Muscle layer of colon (tissue), 2 donors: ENCODE data around the gene TTC14.
"Not testable (repeated sequence)": the region's sequence is repeated elsewhere in the genome, so short reads cannot be mapped to it uniquely, and the experiment has no call there.

Source experiments
- H3K27ac ChIP-seq: one replicate; pipeline ENCODE4 v1.7.0; 2013; ENCODE audit warnings: low read depth, mild to moderate bottlenecking, low read length, moderate library complexity
- H3K27me3 ChIP-seq, 2 donors: one replicate each; pipeline ENCODE4 v1.7.0; 2013; ENCODE audit warnings: low read length in 2 of 2, mild to moderate bottlenecking in 2 of 2; ENCODE audit not compliant: insufficient read depth in 2 of 2, control insufficient read depth in 1 of 2
- H3K36me3 ChIP-seq: one replicate; pipeline ENCODE4 v1.7.0; 2013; ENCODE audit warnings: mild to moderate bottlenecking, low read length; ENCODE audit not compliant: insufficient read depth
- H3K4me1 ChIP-seq: one replicate; pipeline ENCODE4 v1.7.0; 2013; ENCODE audit warnings: mild to moderate bottlenecking, low read length; ENCODE audit not compliant: insufficient read depth
- H3K4me3 ChIP-seq, 2 donors: one replicate each; pipeline ENCODE4 v1.7.0; 2013; ENCODE audit warnings: low read length in 2 of 2, low read depth in 1 of 2, mild to moderate bottlenecking in 1 of 2, moderate library complexity in 1 of 2
- H3K9ac ChIP-seq: one replicate; pipeline ENCODE4 v1.7.0; 2013; ENCODE audit warnings: low read length
- H3K9me3 ChIP-seq: one replicate; pipeline ENCODE4 v1.7.0; 2013; ENCODE audit warnings: mild to moderate bottlenecking, low read length
- donor health status: abdominal sarcoma.
- donor health status: Adenocarcinoma of cecum.

TTC14 gene

GRCh38 chr3:180601688-180602666 lies at the start of gene TTC14:
TTC14 (plus strand) TSS chr3:180602163; CDS start chr3:180602262, 99 bp downstream.
- H3K4me1 ChIP-seq, result peaks cover 12% of the 10 kb centered on the region
- H3K9ac ChIP-seq, result peak within 1 kb of the TSS; percentile 66
- H3K36me3 ChIP-seq, result peaks cover 29% of the 10 kb centered on the region
- no peaks in the 10 kb centered on the region for H3K27me3 ChIP-seq
- H3K4me3 ChIP-seq, result peak within 1 kb of the TSS; percentile 94 to 99
- H3K9me3 ChIP-seq, result no peaks in the 10 kb centered on the region
- peak within 1 kb of the TSS; percentile 70 for H3K27ac ChIP-seq

DNA sequence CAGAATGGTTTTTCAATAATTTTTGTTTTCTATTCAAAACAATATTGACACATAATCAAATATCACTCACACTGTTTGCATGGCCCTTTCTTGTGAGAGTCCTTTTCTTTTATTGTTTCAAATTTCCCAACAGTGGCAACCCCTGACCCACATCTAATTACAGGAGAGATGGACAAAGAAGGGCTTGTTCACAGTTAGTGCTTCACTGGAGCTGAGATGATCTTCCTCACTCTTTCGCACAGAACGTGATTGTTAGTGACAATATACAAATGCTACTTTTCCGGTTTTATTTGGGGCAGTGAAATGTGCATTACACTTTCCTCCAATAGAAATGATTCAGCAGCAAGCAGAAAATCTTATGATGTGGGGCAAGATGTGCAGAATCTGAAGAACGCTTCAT lies 38.6 kb upstream of the TTC14 start:
- Histone ChIP-seq H3K4me3 (no peak overlapping the region), H3K27ac (no peak overlapping the region), H3K4me1 (no peaks in the 10 kb centered on the region), H3K27me3 (no peaks in the 10 kb centered on the region), H3K36me3 (no peaks in the 10 kb centered on the region), H3K9ac (no peak overlapping the region), H3K9me3 (no peaks in the 10 kb centered on the region)

- Histone ChIP-seq H3K27me3 (no peaks in the 10 kb centered on the region), H3K4me1 (no peaks in the 10 kb centered on the region), H3K27ac (no peak overlapping the region), H3K4me3 (no peak overlapping the region), H3K9ac (no peak overlapping the region), H3K9me3 (no peaks in the 10 kb centered on the region), H3K36me3 (no peaks in the 10 kb centered on the region)
These were observed 37.3 kb upstream of the TTC14 start for GRCh38 chr3:180564676-180565075.

- Histone ChIP-seq H3K36me3 (no peaks in the 10 kb centered on the region), H3K9ac (no peak overlapping the region), H3K4me1 (no peaks in the 10 kb centered on the region), H3K27me3 (no peaks in the 10 kb centered on the region), H3K27ac (no peak overlapping the region), H3K9me3 (no peaks in the 10 kb centered on the region), H3K4me3 (no peak overlapping the region)
These were observed 31.7 kb upstream of the TTC14 start for GRCh38 chr3:180570238-180570637.

DNA sequence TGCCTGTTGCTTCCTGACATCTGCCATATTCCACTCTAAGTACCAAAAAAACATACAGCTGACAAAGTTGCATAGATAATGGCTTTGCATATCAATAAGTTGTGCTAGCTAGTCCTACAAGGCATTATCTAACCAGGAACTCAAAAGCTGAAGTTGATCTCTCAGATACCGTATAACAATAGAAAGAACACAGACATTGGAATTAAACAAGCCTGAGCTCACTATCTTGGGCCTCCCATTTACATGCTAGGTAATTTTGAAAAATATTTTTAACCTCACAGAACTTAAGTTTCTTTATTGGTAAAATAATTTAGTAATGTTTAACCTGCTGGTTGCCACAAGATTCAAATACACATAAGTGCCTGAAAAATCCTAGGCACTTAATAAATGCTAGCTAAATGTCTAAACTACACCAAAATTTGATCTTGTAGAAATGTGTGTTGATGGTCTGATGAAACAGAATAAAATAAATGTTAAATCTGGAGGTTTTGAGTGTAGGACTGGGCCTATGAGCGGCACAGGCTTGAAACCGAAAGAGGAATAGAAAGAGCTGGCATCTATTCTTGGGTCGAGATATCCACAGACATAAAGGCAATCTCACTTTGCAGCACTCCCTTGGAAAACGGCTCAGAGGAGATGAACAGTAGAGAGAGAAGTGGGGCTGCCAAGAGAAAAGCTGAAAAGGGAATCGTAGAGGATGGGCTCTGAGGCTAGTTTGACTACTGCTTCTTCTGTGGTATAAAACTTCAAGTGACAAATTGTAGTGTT lies 29.9 kb upstream of the TTC14 start:
- H3K9me3 ChIP-seq, result no peaks in the 10 kb centered on the region
- H3K4me3 ChIP-seq, result no peak overlapping the region
- no peaks in the 10 kb centered on the region for H3K36me3 ChIP-seq
- no peaks in the 10 kb centered on the region for H3K27me3 ChIP-seq
- H3K27ac ChIP-seq, result no peak overlapping the region
- no peaks in the 10 kb centered on the region for H3K4me1 ChIP-seq
- H3K9ac ChIP-seq, result no peak overlapping the region

- Histone ChIP-seq H3K4me1 (no peaks in the 10 kb centered on the region), H3K27me3 (no peaks in the 10 kb centered on the region), H3K27ac (no peak overlapping the region), H3K9me3 (no peaks in the 10 kb centered on the region), H3K9ac (no peak overlapping the region), H3K36me3 (no peaks in the 10 kb centered on the region), H3K4me3 (no peak overlapping the region)
These were observed 26.4 kb upstream of the TTC14 start for GRCh38 chr3:180575571-180575970.

DNA sequence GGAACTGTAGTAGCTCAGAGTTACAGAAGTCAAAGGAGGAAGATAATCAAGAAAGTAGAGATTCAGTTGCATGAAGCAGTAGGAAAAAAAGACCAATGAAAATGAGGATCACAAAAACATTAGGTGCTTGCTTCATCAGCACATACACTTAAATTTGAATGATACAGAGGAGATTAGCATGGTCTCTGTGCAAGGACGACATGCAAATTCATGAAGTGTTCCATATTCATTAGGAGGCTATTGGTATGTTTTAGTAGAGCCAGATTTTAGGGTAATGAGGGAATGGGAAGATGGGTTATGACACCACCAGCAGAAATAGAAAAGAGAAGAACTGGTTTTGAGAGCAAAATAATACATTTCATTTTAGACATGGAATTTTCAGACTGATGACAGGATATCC lies 21.0 kb upstream of the TTC14 start:
- Histone ChIP-seq H3K9ac (no peak overlapping the region), H3K36me3 (no peaks in the 10 kb centered on the region), H3K9me3 (no peaks in the 10 kb centered on the region), H3K4me1 (no peaks in the 10 kb centered on the region), H3K27me3 (peaks cover 0 to 4% of the 10 kb centered on the region in 2 donors), H3K27ac (no peak overlapping the region), H3K4me3 (no peak overlapping the region)

DNA sequence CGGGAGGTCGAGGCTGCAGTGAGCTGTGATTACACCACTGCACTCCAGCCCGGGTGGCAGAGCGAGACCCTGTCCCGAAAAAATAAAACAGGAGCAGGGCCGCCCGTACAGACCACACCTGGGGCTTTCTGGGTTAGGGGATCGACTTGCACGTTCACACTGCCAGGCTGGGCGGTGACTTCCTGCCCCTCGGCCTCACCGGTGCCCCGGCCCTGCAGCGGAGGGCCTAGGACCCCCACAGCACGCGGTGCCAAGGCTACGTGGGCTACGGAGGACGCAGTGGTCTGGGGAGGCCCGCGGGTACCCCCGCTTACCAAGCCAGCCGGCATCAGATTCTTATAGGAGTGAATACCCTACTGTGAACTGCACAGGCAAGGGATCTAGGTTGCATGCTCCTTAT lies 11.6 kb upstream of the TTC14 start:
- Histone ChIP-seq H3K27ac (no peak overlapping the region), H3K4me3 (no peak overlapping the region), H3K36me3 (no peaks in the 10 kb centered on the region), H3K9me3 (no peaks in the 10 kb centered on the region), H3K9ac (no peak overlapping the region), H3K27me3 (peaks cover 0 to 4% of the 10 kb centered on the region in 2 donors), H3K4me1 (no peaks in the 10 kb centered on the region)

- not testable (repeated sequence) for H3K4me1 ChIP-seq, H3K4me3 ChIP-seq, H3K9me3 ChIP-seq, H3K36me3 ChIP-seq, H3K27ac ChIP-seq, H3K27me3 ChIP-seq, H3K9ac ChIP-seq
These were observed 8.3 kb upstream of the TTC14 start for GRCh38 chr3:180593631-180594030.

- H3K9me3 ChIP-seq, result no peaks in the 10 kb centered on the region
- H3K27me3 ChIP-seq, result no peaks in the 10 kb centered on the region
- H3K4me1 ChIP-seq, result no peaks in the 10 kb centered on the region
These were observed 7.1 kb upstream of the TTC14 start for GRCh38 chr3:180594631-180595558.

GRCh38 chr3:180595559-180595935 lies 6.4 kb upstream of the TTC14 start:
- no peaks in the 10 kb centered on the region for H3K36me3 ChIP-seq
- H3K4me1 ChIP-seq, result no peaks in the 10 kb centered on the region
- no peak overlapping the region for H3K9ac ChIP-seq
- H3K27me3 ChIP-seq, result no peaks in the 10 kb centered on the region
- H3K9me3 ChIP-seq, result no peaks in the 10 kb centered on the region
- H3K27ac ChIP-seq, result no peak overlapping the region
- no peak overlapping the region for H3K4me3 ChIP-seq

More at GRCh38 chr3:180594631-180595558, 7.1 kb upstream of the TTC14 start:
- H3K36me3 ChIP-seq, result no peaks in the 10 kb centered on the region
- no peak overlapping the region for H3K27ac ChIP-seq
- H3K9ac ChIP-seq, result no peak overlapping the region
- no peak overlapping the region for H3K4me3 ChIP-seq
